DOHH2 (cell line): ENCODE measurements around the gene TNPO3.
A peak's percentile ranks its signal among the peaks of the same experiment; 100 is the strongest.
"Not testable (repeated sequence)": the region's sequence is repeated elsewhere in the genome, so short reads cannot be mapped to it uniquely, and the experiment has no call there.

Experiments
- H3F3A ChIP-seq: fragments of 200-600 bp; sonication (generic), shearing (Covaris generic); 2 replicates; pipeline ENCODE4 v1.6.0; 2016; ENCODE audit warnings: antibody characterized with exemption, mild to moderate bottlenecking; ENCODE audit not compliant: control insufficient read depth, insufficient read depth
- H3K27ac ChIP-seq: fragments of 200-600 bp; sonication (generic); 2 replicates; pipeline ENCODE4 v1.5.1; 2014; ENCODE audit warnings: low read depth, mild to moderate bottlenecking, low read length, moderate library complexity
- H3K27me3 ChIP-seq: fragments of 200-600 bp; sonication (generic); 2 replicates; pipeline ENCODE4 v1.6.1; 2014; ENCODE audit warnings: mild to moderate bottlenecking, low read length, mixed read lengths; ENCODE audit not compliant: control insufficient read depth
- H3K36me3 ChIP-seq: fragments of 200-600 bp; sonication (generic); 2 replicates; pipeline ENCODE4 v1.6.1; 2014; ENCODE audit warnings: mild to moderate bottlenecking, low read length, moderate library complexity, mixed read lengths; ENCODE audit not compliant: control insufficient read depth
- H3K4me1 ChIP-seq: fragments of 200-600 bp; sonication (generic); 2 replicates; pipeline ENCODE4 v1.6.1; 2014; ENCODE audit warnings: mild to moderate bottlenecking, low read length, mixed read lengths; ENCODE audit not compliant: control insufficient read depth
- H3K4me2 ChIP-seq: fragments of 200-600 bp; sonication (generic); 2 replicates; pipeline ENCODE4 v1.6.0; 2014; ENCODE audit warnings: mild to moderate bottlenecking, low read length, moderate library complexity
- H3K4me3 ChIP-seq: fragments of 200-600 bp; sonication (generic); 2 replicates; pipeline ENCODE4 v1.5.1; 2014; ENCODE audit warnings: mild to moderate bottlenecking, low read length, mixed read lengths
- H3K79me2 ChIP-seq: fragments of 200-600 bp; sonication (generic); 2 replicates; pipeline ENCODE4 v1.6.1; 2014; ENCODE audit warnings: mild to moderate bottlenecking, low read length, mixed read lengths; ENCODE audit not compliant: control insufficient read depth
- H3K9me2 ChIP-seq: fragments of 200-600 bp; sonication (generic); replicated peaks from 2 replicates; pipeline ENCODE4 v1.6.1; 2014; ENCODE audit warnings: mild to moderate bottlenecking, low read length, mixed read lengths; ENCODE audit not compliant: control insufficient read depth
- H3K9me3 ChIP-seq: fragments of 200-600 bp; sonication (generic); 2 replicates; pipeline ENCODE4 v1.6.1; 2014; ENCODE audit warnings: antibody characterized with exemption, low read length, mixed read lengths; ENCODE audit not compliant: control insufficient read depth, insufficient read depth
- H4K20me1 ChIP-seq: fragments of 200-600 bp; sonication (generic); 2 replicates; pipeline ENCODE4 v1.6.0; 2014; ENCODE audit warnings: low read depth, mild to moderate bottlenecking, antibody characterized with exemption, low read length, moderate library complexity; ENCODE audit not compliant: control insufficient read depth, insufficient read depth
- CTCF ChIP-seq: fragments of 200-600 bp; sonication (generic); IDR thresholded peaks from one replicate; pipeline ENCODE4 v1.5.1; 2014; ENCODE audit warnings: antibody characterized with exemption, mild to moderate bottlenecking, low read depth, low read length; ENCODE audit not compliant: poor library complexity, severe bottlenecking
- EZH2phosphoT487 ChIP-seq: fragments of 200-600 bp; sonication (generic); IDR thresholded peaks from 2 replicates; pipeline ENCODE4 v1.6.1; 2017; ENCODE audit warnings: borderline replicate concordance, mild to moderate bottlenecking, antibody characterized with exemption, low read length, moderate library complexity, mixed read lengths

Gene TNPO3

GRCh38 chr7:129053938-129054437, 923 bp downstream of the TNPO3 start:
- Histone ChIP-seq H3K4me1 (peaks cover 36% of the 10 kb centered on the region), H3K36me3 (peaks cover 30% of the 10 kb centered on the region), H3K9me2 (no peaks in the 10 kb centered on the region), H3K79me2 (peaks cover 64% of the 10 kb centered on the region), H3K4me3 (peak overlapping the region; percentile 80), H3K9me3 (no peaks in the 10 kb centered on the region), H3F3A (no peaks in the 10 kb centered on the region), H3K4me2 (peak overlapping the region; percentile 90), H4K20me1 (peaks cover 14% of the 10 kb centered on the region; the same call in 1 of the 2 replicates), H3K27ac (peak overlapping the region; percentile 70), H3K27me3 (peaks cover 6% of the 10 kb centered on the region)
- TF ChIP-seq CTCF (no peak), EZH2phosphoT487 (no peak)

GRCh38 chr7:129052441-129052840, 2.5 kb downstream of the TNPO3 start:
- Histone ChIP-seq H3K27me3 (no peaks in the 10 kb centered on the region), H3K79me2 (peaks cover 79% of the 10 kb centered on the region), H3K9me3 (no peaks in the 10 kb centered on the region), H3K4me1 (peaks cover 33% of the 10 kb centered on the region), H4K20me1 (peaks cover 17% of the 10 kb centered on the region; the same call in 1 of the 2 replicates), H3K27ac (no peak overlapping the region), H3K4me2 (peak overlapping the region; percentile 90), H3F3A (no peaks in the 10 kb centered on the region), H3K9me2 (no peaks in the 10 kb centered on the region), H3K36me3 (peaks cover 41% of the 10 kb centered on the region), H3K4me3 (peak overlapping the region; percentile 1; the same call in 1 of the 2 replicates)
- TF ChIP-seq CTCF: no peak
- TF ChIP-seq EZH2phosphoT487: no peak

- not testable (repeated sequence) for H3K9me2 ChIP-seq, H3F3A ChIP-seq, H3K4me2 ChIP-seq, H3K27ac ChIP-seq, H3K4me3 ChIP-seq, H3K9me3 ChIP-seq, H3K27me3 ChIP-seq
- Histone ChIP-seq H4K20me1 (peaks cover 17% of the 10 kb centered on the region; the same call in 1 of the 2 replicates), H3K79me2 (peaks cover 89% of the 10 kb centered on the region), H3K36me3 (peaks cover 41% of the 10 kb centered on the region), H3K4me1 (peaks cover 33% of the 10 kb centered on the region)
Observed at GRCh38 chr7:129051459-129051858, 3.5 kb downstream of the TNPO3 start.

DNA sequence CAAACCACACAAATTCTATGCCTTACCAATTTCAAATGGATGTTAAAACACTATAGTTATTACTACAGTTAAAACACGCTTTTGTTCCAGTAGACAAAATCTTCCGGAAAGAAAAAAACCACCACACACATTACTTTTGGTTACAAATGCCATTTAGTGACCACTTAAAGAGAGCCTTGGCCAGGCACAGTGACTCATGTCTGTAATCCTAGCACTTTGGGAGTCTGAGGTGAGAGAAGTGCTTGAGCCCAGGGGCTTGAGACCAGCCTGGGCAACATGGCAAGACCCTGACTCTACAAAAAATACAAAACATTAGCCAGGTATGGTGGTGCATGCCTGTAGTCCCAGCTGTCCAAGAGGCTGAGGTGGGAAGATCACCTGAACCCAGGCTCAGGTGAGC, 7.2 kb downstream of the TNPO3 start:
- Histone ChIP-seq H3K4me2 (no peak overlapping the region), H3K27me3 (no peaks in the 10 kb centered on the region), H4K20me1 (peaks cover 10% of the 10 kb centered on the region; the same call in 1 of the 2 replicates), H3K36me3 (peaks cover 35% of the 10 kb centered on the region), H3K79me2 (peaks cover 98% of the 10 kb centered on the region), H3K9me2 (no peaks in the 10 kb centered on the region), H3K27ac (no peak overlapping the region), H3F3A (no peaks in the 10 kb centered on the region), H3K4me1 (peaks cover 26% of the 10 kb centered on the region), H3K9me3 (no peaks in the 10 kb centered on the region), H3K4me3 (no peak overlapping the region)
- TF ChIP-seq EZH2phosphoT487: no peak
- no peak for TF ChIP-seq CTCF
